ENCODE measurements around the gene NDUFS8.
A peak's percentile ranks its signal among the peaks of the same experiment; 100 is the strongest.

DNA sequence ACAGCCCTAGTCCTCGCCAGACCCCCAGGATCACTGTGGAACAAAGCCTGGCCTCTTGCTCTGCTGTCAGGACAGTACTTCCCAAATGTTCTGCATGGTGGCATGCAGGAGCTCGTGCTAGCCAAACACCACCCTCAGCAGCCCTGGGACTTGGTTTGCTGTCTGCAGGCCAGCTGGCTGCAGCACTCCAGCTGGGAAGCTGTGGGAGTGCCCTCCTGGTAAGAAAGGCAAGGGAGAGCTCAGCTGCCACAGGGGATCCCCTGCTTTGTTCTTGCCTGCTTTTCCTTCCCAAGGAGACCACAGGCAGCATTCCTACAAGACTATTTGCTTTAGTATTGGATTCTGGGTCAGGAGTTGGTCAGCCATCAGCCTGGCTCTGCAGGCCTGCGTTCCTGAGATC lies 36.3 kb downstream of the NDUFS8 start:
- TF ChIP-seq, protein P1, sequence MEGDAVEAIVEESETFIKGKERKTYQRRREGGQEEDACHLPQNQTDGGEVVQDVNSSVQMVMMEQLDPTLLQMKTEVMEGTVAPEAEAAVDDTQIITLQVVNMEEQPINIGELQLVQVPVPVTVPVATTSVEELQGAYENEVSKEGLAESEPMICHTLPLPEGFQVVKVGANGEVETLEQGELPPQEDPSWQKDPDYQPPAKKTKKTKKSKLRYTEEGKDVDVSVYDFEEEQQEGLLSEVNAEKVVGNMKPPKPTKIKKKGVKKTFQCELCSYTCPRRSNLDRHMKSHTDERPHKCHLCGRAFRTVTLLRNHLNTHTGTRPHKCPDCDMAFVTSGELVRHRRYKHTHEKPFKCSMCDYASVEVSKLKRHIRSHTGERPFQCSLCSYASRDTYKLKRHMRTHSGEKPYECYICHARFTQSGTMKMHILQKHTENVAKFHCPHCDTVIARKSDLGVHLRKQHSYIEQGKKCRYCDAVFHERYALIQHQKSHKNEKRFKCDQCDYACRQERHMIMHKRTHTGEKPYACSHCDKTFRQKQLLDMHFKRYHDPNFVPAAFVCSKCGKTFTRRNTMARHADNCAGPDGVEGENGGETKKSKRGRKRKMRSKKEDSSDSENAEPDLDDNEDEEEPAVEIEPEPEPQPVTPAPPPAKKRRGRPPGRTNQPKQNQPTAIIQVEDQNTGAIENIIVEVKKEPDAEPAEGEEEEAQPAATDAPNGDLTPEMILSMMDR (IDR thresholded peaks at IDR 0.05) = no peak
- no peak for TF ChIP-seq POLR2A (IDR thresholded peaks at IDR 0.05)
- TF ChIP-seq POLR2AphosphoS5 (IDR thresholded peaks at IDR 0.05) = peak; percentile 21
